ENCODE measurements around the gene PSMC4. TPM values are rescaled to one million over a fixed set of nuclear protein-coding genes. Genes with fewer than 3 reads are reported as not detected.

The PSMC4 gene
- total RNA-seq, 1 experiment from 2014 or later = 111 TPM

DNA sequence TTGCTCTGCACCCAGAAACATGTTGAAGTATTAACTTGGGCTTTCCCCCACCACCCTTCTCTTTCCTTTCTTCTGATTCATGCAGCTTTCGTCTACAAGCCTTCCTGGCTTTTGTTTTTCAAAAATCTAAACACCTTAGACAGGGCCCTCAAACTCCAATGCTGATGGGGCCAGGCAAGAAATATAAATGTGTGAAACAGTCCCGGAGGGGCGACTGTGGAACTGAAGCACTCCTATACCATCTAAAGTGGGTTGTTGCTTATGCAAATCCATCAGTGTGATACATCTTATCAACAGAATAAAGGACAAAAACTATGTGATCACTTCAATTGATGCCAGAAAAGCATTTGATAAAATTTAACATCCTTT lies 42.6 kb upstream of the PSMC4 start:
- no peak overlapping the region for H2AFZ ChIP-seq (ENCODE audit: low read length)
- no peak for DNase-seq
- H2BK120ac ChIP-seq (ENCODE audit: low read depth, low read length, poor library complexity, severe bottlenecking) = no peak overlapping the region
- H4K8ac ChIP-seq (replicated peaks; ENCODE audit: insufficient read length, low read depth, low read length) = no peak overlapping the region
- Mint-ChIP-seq H3K4me3 (no peak overlapping the region), H3K36me3 (ENCODE audit: insufficient read depth in 1 of 3, low read depth in 3 of 3) (no peaks in the 10 kb centered on the region), H3K27ac (no peak overlapping the region; a peak in 1 of 7 replicates), H3K4me1 (peaks cover 7 to 8% of the 10 kb centered on the region in 2 experiments; a peak in 1 of 4 replicates), H3K9me3 (no peaks in the 10 kb centered on the region; a peak in 1 of 5 replicates), H3K27me3 (ENCODE audit: low read depth) (no peaks in the 10 kb centered on the region)
- WGBS (ENCODE audit: extremely low coverage, insufficient read length, low lambda C conversion rate) = no CpG with 5 or more reads among the region's 3 CpGs
- no peak overlapping the region for H3K23ac ChIP-seq (ENCODE audit: insufficient read length, low read depth, low read length)
- no peaks in the 10 kb centered on the region for H3K79me2 ChIP-seq (ENCODE audit: insufficient read depth, low read length)
- no peak overlapping the region for H3K18ac ChIP-seq (ENCODE audit: insufficient read length, low read depth, low read length)
- no peaks in the 10 kb centered on the region for H3K23me2 ChIP-seq (ENCODE audit: insufficient read length, low read depth, low read length, poor library complexity, severe bottlenecking)
- H4K91ac ChIP-seq (ENCODE audit: insufficient read length, low read depth, low read length) = no peak overlapping the region
- H3K4me2 ChIP-seq (ENCODE audit: insufficient read depth, insufficient read length, low read length) = no peak overlapping the region
- H3K27ac ChIP-seq (ENCODE audit: insufficient read length, low read depth, low read length) = no peak overlapping the region
- no peak overlapping the region for H4K5ac ChIP-seq (ENCODE audit: insufficient read length, low read depth, low read length)
- no peak overlapping the region for H2BK20ac ChIP-seq (ENCODE audit: low read depth, low read length, poor library complexity, severe bottlenecking)
- no peak overlapping the region for H3K4ac ChIP-seq (ENCODE audit: low read depth, low read length)
- no peak for TF ChIP-seq CTCF (conservative IDR thresholded peaks at IDR 0.05)
- no peak overlapping the region for H2AK5ac ChIP-seq (ENCODE audit: insufficient read length, low read length)
- no peak overlapping the region for H3T11ph ChIP-seq (ENCODE audit: low read length)
- no peak overlapping the region for H2BK15ac ChIP-seq (ENCODE audit: low read depth, low read length)
- no peaks in the 10 kb centered on the region for H3K9me3 ChIP-seq (ENCODE audit: control insufficient read depth, low read depth, low read length)
- no peaks in the 10 kb centered on the region for H4K20me1 ChIP-seq (ENCODE audit: control insufficient read depth, insufficient read depth, insufficient read length)
- H3K56ac ChIP-seq (ENCODE audit: insufficient read length, low read depth, low read length) = no peak overlapping the region
- H3K79me1 ChIP-seq (ENCODE audit: insufficient read depth, low read depth, low read length, poor library complexity, severe bottlenecking) = no peaks in the 10 kb centered on the region
- no peak overlapping the region for H3K14ac ChIP-seq (ENCODE audit: insufficient read depth, low read length)
- H3K27me3 ChIP-seq (ENCODE audit: insufficient read depth, low read length) = no peaks in the 10 kb centered on the region
- H2BK5ac ChIP-seq (ENCODE audit: insufficient read length, low read length) = no peak overlapping the region
- no peak overlapping the region for H2BK12ac ChIP-seq (ENCODE audit: insufficient read length, low read depth, low read length)
- no peak overlapping the region for H3K9ac ChIP-seq (ENCODE audit: extremely low read depth, insufficient read length, low read length)
- H3K4me1 ChIP-seq (ENCODE audit: insufficient read depth, low read length) = no peaks in the 10 kb centered on the region
